Hepatocyte (in vitro differentiated cells): ENCODE data around the gene ATP23. TPM values are rescaled to one million over a fixed set of nuclear protein-coding genes. Genes with fewer than 3 reads are reported as not detected.
A peak's percentile ranks its signal among the peaks of the same experiment; 100 is the strongest.

ENCODE experiments used
- DNase-seq: peaks from one replicate; pipeline ENCODE4 v3.0.0-alpha.2; 2016; ENCODE audit warnings: low spot score
- H2AFZ ChIP-seq: fragments of 200-600 bp; sonication (generic); 2 replicates; pipeline ENCODE4 v1.6.0; 2016; ENCODE audit warnings: antibody characterized with exemption, mild to moderate bottlenecking
- H3K27ac ChIP-seq: fragments of 200-600 bp; sonication (generic); 2 replicates; pipeline ENCODE4 v1.5.1; 2016; ENCODE audit warnings: mild to moderate bottlenecking
- H3K27me3 ChIP-seq: fragments of 200-600 bp; sonication (generic); 2 replicates; pipeline ENCODE4 v1.6.1; 2016
- H3K36me3 ChIP-seq: fragments of 200-600 bp; sonication (generic); replicated peaks from 2 replicates; pipeline ENCODE4 v1.5.1; 2016; ENCODE audit warnings: low read depth; ENCODE audit not compliant: insufficient read depth
- H3K4me1 ChIP-seq: fragments of 200-600 bp; sonication (generic); 2 replicates; pipeline ENCODE4 v1.5.1; 2016; ENCODE audit warnings: mild to moderate bottlenecking, moderate library complexity; ENCODE audit not compliant: insufficient read depth
- H3K4me2 ChIP-seq: fragments of 200-600 bp; sonication (generic); 2 replicates; pipeline ENCODE4 v1.6.0; 2016
- H3K4me3 ChIP-seq: fragments of 200-600 bp; sonication (generic); 2 replicates; pipeline ENCODE4 v1.5.1; 2016; ENCODE audit warnings: mild to moderate bottlenecking
- H3K79me2 ChIP-seq: fragments of 200-600 bp; sonication (generic); 2 replicates; pipeline ENCODE4 v1.6.0; 2017; ENCODE audit warnings: mild to moderate bottlenecking
- H3K9me2 ChIP-seq: fragments of 200-600 bp; sonication (generic); replicated peaks from 2 replicates; pipeline ENCODE4 v1.6.0; 2017; ENCODE audit warnings: mild to moderate bottlenecking; ENCODE audit not compliant: insufficient read depth
- H3K9me3 ChIP-seq: fragments of 200-600 bp; sonication (generic); 2 replicates; pipeline ENCODE4 v1.5.1; 2016; ENCODE audit warnings: low read depth, mild to moderate bottlenecking
- H4K20me1 ChIP-seq: fragments of 200-600 bp; sonication (generic); 2 replicates; pipeline ENCODE4 v1.6.0; 2016; ENCODE audit warnings: mild to moderate bottlenecking; ENCODE audit not compliant: insufficient read depth, poor library complexity, severe bottlenecking
- CTCF ChIP-seq: fragments of 200-600 bp; sonication (generic); IDR thresholded peaks from 2 replicates; pipeline ENCODE4 v1.5.1; 2016; ENCODE audit warnings: antibody characterized with exemption, mild to moderate bottlenecking; ENCODE audit not compliant: poor library complexity
- EZH2 ChIP-seq: fragments of 200-600 bp; sonication (generic); IDR thresholded peaks from 2 replicates; pipeline ENCODE4 v1.6.1; 2016; ENCODE audit warnings: antibody characterized with exemption, mild to moderate bottlenecking, borderline replicate concordance
- EZH2phosphoT487 ChIP-seq: fragments of 200-600 bp; sonication (generic); IDR thresholded peaks from one replicate; pipeline ENCODE4 v1.6.1; 2018; ENCODE audit warnings: antibody characterized with exemption, mild to moderate bottlenecking, low read depth, moderate library complexity; ENCODE audit not compliant: unreplicated experiment, severe bottlenecking
- WGBS: methylation state at CpG from one replicate; pipeline ENCODE4 v1.1.6; 2016; ENCODE audit warnings: low lambda C conversion rate; ENCODE audit errors: missing lambda C conversion rate; 5-methylcytosine and 5-hydroxymethylcytosine counted together
- polyA plus RNA-seq: library from polyadenylated mRNA; unstranded; fragments of >200 nt; fragmentation: Nextera tagmentation; extraction: Ambion mirVana; gene quantifications from 2 replicates; pipeline ENCODE4 v1.2.1, GENCODE V29; 2016
- total RNA-seq: library from RNA; depleted of rRNA; stranded (reverse); fragments of >200 nt; gene quantifications from 2 replicates; pipeline ENCODE4 v1.2.3, GENCODE V29; 2014

The ATP23 gene
- total RNA-seq: 6.8 and 13.7 TPM in 2 replicates
- polyA plus RNA-seq: 6.3 and 9.1 TPM in 2 replicates

DNA sequence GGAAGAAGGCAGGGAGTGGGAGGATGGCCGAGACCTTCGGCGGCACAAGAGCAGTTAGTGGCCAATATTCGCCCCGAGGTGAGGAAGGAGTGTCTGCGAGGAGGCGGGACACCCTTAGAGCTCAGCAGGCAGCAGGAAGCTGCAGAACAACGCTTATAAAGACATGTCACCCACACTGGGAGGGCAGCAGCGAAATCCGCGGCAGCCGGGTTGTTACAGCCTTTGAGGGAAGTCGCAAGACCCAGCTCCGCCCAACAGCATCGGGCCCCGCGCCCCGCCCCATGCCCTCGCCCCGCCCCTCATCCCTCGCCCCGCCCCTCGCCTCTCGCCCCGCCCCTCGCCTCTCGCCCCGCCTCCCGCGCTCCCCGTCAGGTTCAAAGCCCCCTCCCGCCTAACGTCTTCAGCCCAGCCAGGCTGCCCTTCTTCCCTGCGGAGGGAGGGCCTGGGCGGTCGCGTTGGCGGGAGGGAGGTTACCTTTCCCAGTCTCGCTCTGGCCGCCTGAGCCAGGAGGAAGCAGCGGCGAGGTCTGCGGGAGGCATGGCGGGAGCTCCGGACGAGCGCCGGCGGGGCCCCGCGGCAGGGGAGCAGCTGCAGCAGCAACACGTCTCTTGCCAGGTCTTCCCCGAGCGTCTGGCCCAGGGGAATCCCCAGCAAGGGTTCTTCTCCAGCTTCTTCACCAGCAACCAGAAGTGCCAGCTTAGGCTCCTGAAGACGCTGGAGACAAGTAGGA lies at the start of gene ATP23:
Gene ATP23, plus strand, starts transcription at position 403 of the 730 bp plus-strand sequence. Its CDS starts 135 bp downstream, at position 538.
- Histone ChIP-seq H3K36me3 (no peaks in the 10 kb centered on the region), H3K27ac (peak within 1 kb of the TSS; percentile 87), H3K79me2 (no peaks in the 10 kb centered on the region), H3K9me3 (no peaks in the 10 kb centered on the region), H3K27me3 (no peaks in the 10 kb centered on the region), H4K20me1 (no peaks in the 10 kb centered on the region), H3K4me2 (peak within 1 kb of the TSS; percentile 92), H3K9me2 (no peaks in the 10 kb centered on the region), H3K4me3 (peak within 1 kb of the TSS; percentile 43), H3K4me1 (peaks cover 5% of the 10 kb centered on the region), H2AFZ (peak within 1 kb of the TSS; percentile 88)
- TF ChIP-seq EZH2 (no peak), EZH2phosphoT487 (no peak), CTCF (no peak)
- WGBS: under 1% methylated on average over 47 of the region's 55 CpGs
- peak; percentile 95 for DNase-seq

DNA sequence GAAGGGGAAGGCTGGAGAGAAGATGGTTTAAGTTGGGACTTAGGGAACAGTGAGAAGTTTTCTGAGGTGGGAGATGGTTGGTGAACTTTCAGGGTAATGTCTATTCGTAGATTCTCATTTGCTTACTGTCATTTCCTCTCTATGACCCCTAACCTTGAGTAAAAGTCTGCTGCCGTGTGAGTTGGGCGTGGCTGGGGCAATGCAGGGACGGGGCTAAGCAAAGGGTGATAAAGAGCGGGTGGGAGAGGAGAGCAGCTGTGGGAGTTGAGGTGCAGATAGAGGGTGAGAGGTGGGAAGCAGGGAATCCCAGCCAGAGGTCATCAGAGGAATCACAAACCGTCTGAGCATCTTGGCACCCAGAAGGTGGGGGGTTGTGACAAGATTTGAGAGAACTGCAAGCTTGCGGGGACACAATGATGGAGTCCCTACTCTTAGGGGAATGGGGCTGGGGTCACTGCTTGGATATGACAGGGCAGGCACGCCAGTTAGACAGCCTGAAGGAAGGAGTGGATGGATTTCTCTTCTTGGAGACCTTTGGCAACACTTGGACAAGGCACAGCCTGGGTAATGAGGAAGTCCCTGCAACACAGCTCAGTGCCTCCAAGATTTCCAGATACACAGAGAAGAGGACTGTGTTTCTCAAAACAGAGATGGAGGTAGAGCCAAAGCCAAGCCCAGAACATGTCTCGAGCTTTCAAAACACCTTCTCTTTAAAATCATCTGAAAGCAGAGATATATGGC lies 49.0 kb upstream of the ATP23 start:
- Histone ChIP-seq H3K79me2 (peaks cover 6% of the 10 kb centered on the region), H3K9me2 (no peaks in the 10 kb centered on the region), H3K27me3 (no peaks in the 10 kb centered on the region), H2AFZ (no peak overlapping the region), H3K4me1 (peaks cover 69% of the 10 kb centered on the region), H3K4me3 (no peak overlapping the region), H4K20me1 (no peaks in the 10 kb centered on the region), H3K36me3 (no peaks in the 10 kb centered on the region), H3K9me3 (no peaks in the 10 kb centered on the region), H3K4me2 (peak overlapping the region; percentile 35), H3K27ac (peak overlapping the region; percentile 86)
- no peak for DNase-seq
- TF ChIP-seq EZH2: no peak
- no peak for TF ChIP-seq CTCF
- no peak for TF ChIP-seq EZH2phosphoT487
- 71% methylated on average over 9 of the region's 9 CpGs for WGBS

GRCh38 chr12:57893431-57894353 lies 47.7 kb upstream of the ATP23 start:
- Histone ChIP-seq H3K79me2 (peaks cover 15% of the 10 kb centered on the region), H2AFZ (peak overlapping the region; percentile 1), H3K27me3 (no peaks in the 10 kb centered on the region), H3K9me2 (no peaks in the 10 kb centered on the region), H3K4me1 (peaks cover 71% of the 10 kb centered on the region), H3K4me2 (peak overlapping the region; percentile 88), H3K27ac (peak overlapping the region; percentile 86), H3K9me3 (no peaks in the 10 kb centered on the region), H3K4me3 (no peak overlapping the region), H3K36me3 (no peaks in the 10 kb centered on the region), H4K20me1 (no peaks in the 10 kb centered on the region)
- no peak for TF ChIP-seq CTCF
- no peak for TF ChIP-seq EZH2phosphoT487
- TF ChIP-seq EZH2: no peak
- 31% methylated on average over 13 of the region's 13 CpGs for WGBS
- peak; percentile 94 for DNase-seq
